Measurements from ENCODE around the gene SELPLG. TPM values are rescaled to one million over a fixed set of nuclear protein-coding genes. Genes with fewer than 3 reads are reported as not detected.

SELPLG gene
- total RNA-seq, 2 donors from 2014 or later, result 2.5 to 4.4 TPM

DNA sequence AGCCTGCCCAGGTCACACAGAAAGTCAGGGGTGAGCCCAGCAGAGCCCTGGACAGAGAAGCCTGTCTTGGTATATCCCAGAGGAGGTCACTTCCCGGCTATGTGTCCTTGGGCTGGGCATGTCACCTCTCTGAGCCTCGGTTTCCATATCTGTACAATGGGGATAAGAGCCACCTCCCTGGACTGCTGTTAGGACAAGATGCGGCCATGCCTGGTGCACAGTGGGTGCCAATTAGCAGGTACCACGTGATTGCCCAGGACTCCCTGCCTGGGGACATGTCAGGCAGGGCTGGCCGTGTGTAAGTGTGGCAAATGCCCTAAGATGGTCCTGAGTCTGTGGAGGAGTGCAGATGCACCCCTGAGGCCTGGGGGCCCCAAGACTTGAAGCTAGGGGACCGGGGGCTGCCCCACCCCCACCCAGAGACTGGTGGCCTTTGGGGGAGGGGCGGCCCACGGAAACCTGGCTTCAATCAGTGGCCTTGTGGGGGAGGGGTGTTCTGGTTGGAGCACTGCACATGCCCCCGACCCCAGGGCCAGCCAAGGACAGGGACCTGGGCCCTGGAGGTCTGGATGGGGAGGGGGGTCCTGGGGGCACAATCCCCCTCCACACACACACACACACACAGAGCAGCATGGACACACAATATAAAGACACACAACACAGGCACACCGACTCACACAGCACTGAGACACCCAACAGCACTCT lies 36.7 kb downstream of the SELPLG start:
- no peaks in the 10 kb centered on the region for H3K27me3 ChIP-seq
- TF ChIP-seq, protein P1, sequence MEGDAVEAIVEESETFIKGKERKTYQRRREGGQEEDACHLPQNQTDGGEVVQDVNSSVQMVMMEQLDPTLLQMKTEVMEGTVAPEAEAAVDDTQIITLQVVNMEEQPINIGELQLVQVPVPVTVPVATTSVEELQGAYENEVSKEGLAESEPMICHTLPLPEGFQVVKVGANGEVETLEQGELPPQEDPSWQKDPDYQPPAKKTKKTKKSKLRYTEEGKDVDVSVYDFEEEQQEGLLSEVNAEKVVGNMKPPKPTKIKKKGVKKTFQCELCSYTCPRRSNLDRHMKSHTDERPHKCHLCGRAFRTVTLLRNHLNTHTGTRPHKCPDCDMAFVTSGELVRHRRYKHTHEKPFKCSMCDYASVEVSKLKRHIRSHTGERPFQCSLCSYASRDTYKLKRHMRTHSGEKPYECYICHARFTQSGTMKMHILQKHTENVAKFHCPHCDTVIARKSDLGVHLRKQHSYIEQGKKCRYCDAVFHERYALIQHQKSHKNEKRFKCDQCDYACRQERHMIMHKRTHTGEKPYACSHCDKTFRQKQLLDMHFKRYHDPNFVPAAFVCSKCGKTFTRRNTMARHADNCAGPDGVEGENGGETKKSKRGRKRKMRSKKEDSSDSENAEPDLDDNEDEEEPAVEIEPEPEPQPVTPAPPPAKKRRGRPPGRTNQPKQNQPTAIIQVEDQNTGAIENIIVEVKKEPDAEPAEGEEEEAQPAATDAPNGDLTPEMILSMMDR (IDR thresholded peaks at IDR 0.05), result no peak
- intact Hi-C loops (cut with DNase I), result no loop called here
- no peak for DNase-seq
- H3K36me3 ChIP-seq, result no peaks in the 10 kb centered on the region
- H3K9me3 ChIP-seq, result no peaks in the 10 kb centered on the region
- no peaks in the 10 kb centered on the region for H3K4me1 ChIP-seq
- peak overlapping the region in 1 of 2 donors; percentile 50 for H3K9ac ChIP-seq (ENCODE audit: low read depth in 2 of 2, low read length in 2 of 2)
- peak overlapping the region; percentile 17 for H3K27ac ChIP-seq
- H3K4me3 ChIP-seq, result peak overlapping the region; percentile 13

DNA sequence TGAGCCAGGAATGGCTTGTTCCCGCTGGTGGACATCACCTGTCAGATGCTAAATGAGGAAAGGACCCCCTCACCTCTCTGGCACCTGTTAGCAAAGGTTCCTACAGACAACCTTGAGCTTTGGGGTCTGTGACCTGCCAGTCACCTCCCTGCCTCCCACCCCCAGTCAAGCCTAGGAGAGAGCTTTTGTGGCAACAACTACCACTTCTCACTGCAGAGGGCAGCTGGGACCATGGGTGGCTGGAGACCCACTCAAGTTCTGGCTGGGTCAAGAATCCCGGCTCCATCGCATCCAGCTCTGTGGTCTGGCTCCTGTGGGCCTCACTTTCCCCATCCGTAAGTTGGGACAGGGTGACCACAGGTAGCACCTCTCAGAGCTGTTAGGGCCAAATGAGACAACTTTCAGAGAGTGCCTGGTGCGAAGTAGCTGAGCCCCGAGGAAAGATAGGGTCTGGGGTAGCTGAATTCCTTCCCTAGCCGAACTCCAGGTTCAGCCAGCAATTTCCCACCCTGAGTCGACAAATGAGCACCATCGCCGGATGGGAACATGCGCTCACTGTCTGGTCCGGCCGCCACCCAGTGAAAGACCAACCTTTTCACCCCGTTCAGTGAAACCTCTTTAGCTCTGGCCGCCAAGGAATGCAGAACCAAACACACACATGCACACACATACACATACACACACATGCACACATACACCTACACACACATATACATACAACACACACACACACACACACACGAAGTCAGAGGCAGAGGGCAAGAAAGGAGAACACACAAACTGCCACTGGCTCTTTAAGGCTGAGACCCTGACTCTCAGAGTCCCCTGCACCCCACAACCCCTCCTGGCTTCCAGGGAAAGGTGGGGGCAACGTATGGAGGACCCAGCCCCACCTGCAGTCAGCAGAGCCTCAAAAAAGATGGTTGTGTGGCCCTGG lies 37.7 kb downstream of the SELPLG start:
- peak overlapping the region; percentile 13 for H3K4me3 ChIP-seq

DNA sequence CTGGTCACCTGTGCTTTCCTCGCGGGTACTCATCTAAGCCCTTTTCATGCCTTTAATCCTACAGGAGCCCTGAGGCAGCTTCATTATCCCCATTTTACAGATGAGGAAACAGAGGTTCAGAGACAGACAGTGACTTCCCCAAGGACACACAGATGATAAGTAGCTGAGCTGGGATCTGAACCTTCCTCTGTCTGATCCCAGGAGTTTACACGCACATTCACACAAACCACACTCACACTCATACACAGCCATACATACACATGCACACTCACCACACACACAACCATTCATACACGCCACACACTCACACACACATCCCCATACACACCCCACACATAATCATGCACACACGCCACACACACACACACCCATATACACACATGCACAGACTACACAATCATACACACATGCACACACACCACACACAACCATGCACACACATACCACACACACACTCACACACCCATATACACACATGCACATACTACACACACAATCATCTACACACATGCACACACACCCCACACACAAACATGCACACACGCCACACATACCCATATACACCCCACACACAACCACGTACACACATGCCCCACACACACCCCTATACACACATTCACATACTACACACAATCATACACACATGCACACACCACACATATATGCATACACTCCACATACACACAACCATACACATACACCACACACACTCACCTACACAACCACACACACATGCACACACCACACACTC lies 38.6 kb downstream of the SELPLG start:
- Histone ChIP-seq H3K36me3 (no peaks in the 10 kb centered on the region), H3K27me3 (no peaks in the 10 kb centered on the region), H3K9ac (ENCODE audit: low read depth in 2 of 2, low read length in 2 of 2) (peak overlapping the region in 1 of 2 donors; percentile 24), H3K4me1 (no peaks in the 10 kb centered on the region), H3K4me3 (no peak overlapping the region), H3K27ac (no peak overlapping the region), H3K9me3 (no peaks in the 10 kb centered on the region)
- TF ChIP-seq, protein P1 (IDR thresholded peaks at IDR 0.05), result no peak
- DNase-seq, result no peak
- intact Hi-C loops (cut with DNase I), result no loop called here

More for the DNA sequence above, 37.7 kb downstream of the SELPLG start:
- TF ChIP-seq, protein P1 (IDR thresholded peaks at IDR 0.05), result no peak
- Histone ChIP-seq H3K4me1 (no peaks in the 10 kb centered on the region), H3K36me3 (no peaks in the 10 kb centered on the region), H3K9ac (ENCODE audit: low read depth in 2 of 2, low read length in 2 of 2) (peak overlapping the region; percentile 21 to 50), H3K27me3 (no peaks in the 10 kb centered on the region), H3K9me3 (no peaks in the 10 kb centered on the region), H3K27ac (no peak overlapping the region)
- intact Hi-C loops (cut with DNase I), result no loop called here
- no peak for DNase-seq

DNA sequence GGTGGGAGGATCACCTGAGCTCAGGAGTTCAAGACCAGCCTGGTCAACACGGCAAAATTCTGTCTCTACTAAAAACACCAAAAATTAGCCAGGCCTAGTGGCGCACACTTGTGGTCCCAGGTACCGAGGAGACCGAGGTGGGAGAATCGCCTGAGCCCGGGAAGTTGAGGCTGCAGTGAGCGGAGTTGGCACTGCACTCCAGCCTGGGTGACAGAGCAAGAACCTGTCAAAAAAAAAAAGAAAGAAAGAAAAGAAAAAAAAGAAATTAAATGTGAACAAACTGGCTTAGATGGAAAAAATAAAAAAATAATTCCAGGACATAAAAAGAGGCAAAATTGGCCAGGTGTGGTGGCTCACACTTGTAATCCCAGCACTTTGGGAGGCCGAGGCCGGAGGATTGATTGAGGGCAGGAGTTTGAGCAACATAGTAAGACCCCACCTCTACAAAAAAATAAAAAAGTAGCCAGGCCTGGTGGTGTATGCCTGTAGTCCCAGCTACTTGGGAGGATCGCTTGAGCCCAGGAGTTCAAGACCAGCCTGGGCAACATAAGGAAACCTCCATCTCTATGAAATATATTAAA lies 39.3 kb downstream of the SELPLG start:
- Histone ChIP-seq H3K4me1 (no peaks in the 10 kb centered on the region), H3K27me3 (no peaks in the 10 kb centered on the region), H3K4me3 (no peak overlapping the region), H3K27ac (no peak overlapping the region), H3K9ac (ENCODE audit: low read depth in 2 of 2, low read length in 2 of 2) (no peak overlapping the region), H3K9me3 (no peaks in the 10 kb centered on the region), H3K36me3 (no peaks in the 10 kb centered on the region)
- intact Hi-C loops (cut with DNase I), result no loop called here
- TF ChIP-seq, protein P1 (IDR thresholded peaks at IDR 0.05), result no peak
- DNase-seq, result no peak

Measured in colonic mucosa (tissue), 4 donors.